Endothelial cell of umbilical vein (primary cell): ENCODE measurements around the gene RNF32. TPM values are rescaled to one million over a fixed set of nuclear protein-coding genes. Genes with fewer than 3 reads are reported as not detected.
A peak's percentile ranks its signal among the peaks of the same experiment; 100 is the strongest.

Experiments
- BruUV-seq: library from RNA; stranded (reverse); fragments of 400-500 nt; replicated peaks from 2 replicates; lab custom pipeline; 2021; lab: Mats Ljungman, UMichigan
- CTCF ChIA-PET: fragments of 300-600, 350-600 bp; sonication (Branson Sonifier 250); formaldehyde crosslinking; loops from one replicate; lab custom pipeline; 2021; ENCODE audit warnings: antibody characterized with exemption, inconsistent platforms; lab: Charles Lee
- POLR2A ChIA-PET: fragments of 300-600, 350-600 bp; sonication (Branson Sonifier 250); formaldehyde crosslinking; loops from one replicate; lab custom pipeline; 2021; ENCODE audit warnings: antibody characterized with exemption, inconsistent platforms; lab: Charles Lee
- DNase-seq: peaks from one replicate; pipeline ENCODE4 v3.0.0-alpha.2; 2011; ENCODE audit warnings: low read depth, low spot score
- FAIRE-seq: peaks from 2 replicates; lab custom pipeline; 2011; peaks lifted over from hg19 to GRCh38; lab: Jason Lieb, UNC
- H2AFZ ChIP-seq: 2 replicates; pipeline ENCODE4 v1.6.0; 2012; ENCODE audit warnings: low read depth, low read length, control low read depth, inconsistent platforms
- H3K27ac ChIP-seq: 2 replicates; pipeline ENCODE4 v1.5.1; 2011; ENCODE audit warnings: low read depth, mild to moderate bottlenecking, control low read depth, low read length, moderate library complexity; ENCODE audit not compliant: insufficient read depth
- H3K27me3 ChIP-seq, 2 experiments: 2 replicates each; pipeline versions ENCODE4 v1.6.0 to v1.6.1; 2011; ENCODE audit warnings: low read length in 2 of 2, mixed read lengths in 1 of 2; ENCODE audit not compliant: control insufficient read depth in 2 of 2, insufficient read depth in 2 of 2
- H3K36me3 ChIP-seq, 2 experiments: 2 replicates in 1 of 2; 3 replicates in 1 of 2; pipeline ENCODE4 v1.5.1; 2011; ENCODE audit warnings: low read length in 2 of 2, mild to moderate bottlenecking in 1 of 2, moderate library complexity in 1 of 2; ENCODE audit not compliant: control insufficient read depth in 2 of 2, insufficient read depth in 2 of 2; ENCODE audit errors: extremely low read depth in 1 of 2
- H3K4me1 ChIP-seq: 3 replicates; pipeline ENCODE4 v1.5.1; 2011; ENCODE audit warnings: mild to moderate bottlenecking, low read length; ENCODE audit not compliant: control insufficient read depth, insufficient read depth; ENCODE audit errors: extremely low read depth
- H3K4me2 ChIP-seq: 2 replicates; pipeline ENCODE4 v1.6.1; 2011; ENCODE audit warnings: low read length, control low read depth, mixed read lengths; ENCODE audit not compliant: insufficient read depth
- H3K4me3 ChIP-seq, 3 experiments: fragments of 200-600 bp in 1 of 3; sonication (generic), shearing (Covaris generic) in 1 of 3; replicated peaks in 1 of 3; 2 replicates each; pipeline ENCODE4 v1.5.1; 2011 to 2016; ENCODE audit warnings: control low read depth in 3 of 3, low read length in 3 of 3, mild to moderate bottlenecking in 2 of 3, inconsistent platforms in 1 of 3, low read depth in 1 of 3, moderate library complexity in 1 of 3; ENCODE audit not compliant: insufficient read depth in 1 of 3
- H3K79me2 ChIP-seq: 2 replicates; pipeline ENCODE4 v1.6.0; 2012; ENCODE audit warnings: low read length, inconsistent platforms; ENCODE audit not compliant: control insufficient read depth, insufficient read depth
- H3K9ac ChIP-seq: replicated peaks from 2 replicates; pipeline ENCODE3; 2011; ENCODE audit warnings: low read length, control low read depth; ENCODE audit not compliant: insufficient read depth; ENCODE audit errors: extremely low read depth
- H3K9me1 ChIP-seq: replicated peaks from 3 replicates; pipeline ENCODE4 v1.6.0; 2011; ENCODE audit warnings: mild to moderate bottlenecking, low read length; ENCODE audit not compliant: control insufficient read depth, insufficient read depth; ENCODE audit errors: extremely low read depth
- H3K9me3 ChIP-seq: replicated peaks from 2 replicates; pipeline ENCODE4 v1.5.1; 2012; ENCODE audit warnings: low read length, inconsistent platforms; ENCODE audit not compliant: control insufficient read depth, insufficient read depth
- H4K20me1 ChIP-seq: replicated peaks from 2 replicates; pipeline ENCODE3; 2011; ENCODE audit warnings: mild to moderate bottlenecking, low read length; ENCODE audit not compliant: control insufficient read depth, insufficient read depth; ENCODE audit errors: extremely low read depth
- CTCF ChIP-seq, 2 donors: IDR thresholded peaks; 1 replicate in 1 of 2; 2 replicates in 1 of 2; pipeline ENCODE4 v1.5.1; 2011; ENCODE audit warnings: low read length in 2 of 2, mild to moderate bottlenecking in 2 of 2, moderate library complexity in 2 of 2, control low read depth in 1 of 2, inconsistent platforms in 1 of 2, low read depth in 1 of 2; ENCODE audit not compliant: insufficient read depth in 1 of 2; ENCODE audit errors: extremely low read depth in 1 of 2
- EZH2 ChIP-seq: IDR thresholded peaks from 2 replicates; pipeline ENCODE4 v1.6.1; 2012; ENCODE audit warnings: borderline replicate concordance, low read depth, mild to moderate bottlenecking, moderate library complexity, low read length, inconsistent platforms; ENCODE audit not compliant: severe bottlenecking
- FOS ChIP-seq: IDR thresholded peaks from 2 replicates; pipeline ENCODE4 v1.6.1; 2011; ENCODE audit warnings: mild to moderate bottlenecking, low read length, moderate library complexity, borderline replicate concordance; ENCODE audit not compliant: insufficient read depth
- GATA2 ChIP-seq: IDR thresholded peaks from 2 replicates; pipeline ENCODE4 v1.7.0; 2011; ENCODE audit warnings: low read depth, mild to moderate bottlenecking, moderate library complexity, mixed read lengths, low read length; ENCODE audit not compliant: insufficient read length, insufficient read depth
- JUN ChIP-seq: IDR thresholded peaks from 2 replicates; pipeline ENCODE4 v1.6.1; 2011; ENCODE audit warnings: borderline replicate concordance, low read depth; ENCODE audit not compliant: insufficient read length, insufficient read depth
- MAX ChIP-seq: IDR thresholded peaks from 2 replicates; pipeline ENCODE4 v1.6.1; 2011; ENCODE audit not compliant: insufficient read depth, insufficient read length
- MYC ChIP-seq: IDR thresholded peaks from one replicate; pipeline ENCODE4 v1.6.1; 2011; ENCODE audit warnings: mild to moderate bottlenecking, low read depth, low read length
- POLR2A ChIP-seq: IDR thresholded peaks from 2 replicates; pipeline ENCODE4 v1.6.1; 2012; ENCODE audit warnings: low read depth, mild to moderate bottlenecking, control low read depth, low read length
- POLR2AphosphoS5 ChIP-seq: IDR thresholded peaks from 2 replicates; pipeline ENCODE4 v1.6.1; 2012; ENCODE audit warnings: low read depth, mild to moderate bottlenecking, control low read depth, low read length, moderate library complexity; ENCODE audit not compliant: insufficient read depth
- dilution Hi-C: fragments of 300-500 bp; cut with MboI; formaldehyde crosslinking; loops from one replicate; pipeline ENCODE4 v1.15.0; 2019; ENCODE audit warnings: low sequenced_read_pairs; ENCODE audit not compliant: extremely low pct_ligation_motif_present
- intact Hi-C: fragments of 100-400 bp; cut with micrococcal nuclease; formaldehyde crosslinking; loops from one replicate; pipeline ENCODE4 v1.10.0; 2022
- polyA plus RNA-seq, 4 experiments: library from polyadenylated mRNA; depleted of rRNA in 3 of 4; stranded (reverse) in 3 of 4; unstranded in 1 of 4; fragments of >200 nt; gene quantifications; 2 replicates each; pipeline versions ENCODE4 v1.2.1 to v1.2.3, GENCODE V29; 2011 to 2012; ENCODE audit warnings: missing spikeins in 1 of 4
- total RNA-seq: library from RNA; stranded (reverse); gene quantifications from 2 replicates; pipeline ENCODE4 v1.2.3, GENCODE V29; 2021

RNF32 gene
- total and polyA plus RNA-seq, 2 donors (not counting 3 experiments of a cell fraction or from before 2014, with no cell fraction given) = 0.14 TPM; not detected in 1

- Histone ChIP-seq H3K4me3 (peak overlapping the region in 1 of 3 experiments; percentile 16), H3K4me2 (peak overlapping the region; percentile 58), H4K20me1 (no peaks in the 10 kb centered on the region), H3K36me3 (no peaks in the 10 kb centered on the region), H3K9ac (no peak overlapping the region), H2AFZ (no peak overlapping the region), H3K27me3 (peaks cover 8 to 14% of the 10 kb centered on the region in 2 experiments), H3K9me1 (no peaks in the 10 kb centered on the region), H3K4me1 (no peaks in the 10 kb centered on the region), H3K79me2 (no peaks in the 10 kb centered on the region), H3K9me3 (no peaks in the 10 kb centered on the region), H3K27ac (no peak overlapping the region)
- dilution Hi-C loops (no loop called here), intact Hi-C loops (no loop called here)
- ChIA-PET CTCF (no interaction called here), POLR2A (no interaction called here)
- DNase-seq (no peak), FAIRE-seq (peak; percentile 8)
- no TSS peak for BruUV-seq
- TF ChIP-seq MAX (no peak), CTCF (IDR thresholded peaks at IDR 0.05; ENCODE audit: extremely low read depth in 1 of 2, insufficient read depth in 1 of 2, low read depth in 1 of 2, low read length in 2 of 2) (no peak), POLR2A (no peak), JUN (no peak), POLR2AphosphoS5 (no peak), MYC (no peak), EZH2 (no peak), GATA2 (no peak), FOS (no peak)
Observed at GRCh38 chr7:156617215-156617614, 23.4 kb upstream of the RNF32 start.
